ENCODE data around the gene SLC17A3. TPM values are rescaled to one million over a fixed set of nuclear protein-coding genes. Genes with fewer than 3 reads are reported as not detected.

SLC17A3 gene, protein sequence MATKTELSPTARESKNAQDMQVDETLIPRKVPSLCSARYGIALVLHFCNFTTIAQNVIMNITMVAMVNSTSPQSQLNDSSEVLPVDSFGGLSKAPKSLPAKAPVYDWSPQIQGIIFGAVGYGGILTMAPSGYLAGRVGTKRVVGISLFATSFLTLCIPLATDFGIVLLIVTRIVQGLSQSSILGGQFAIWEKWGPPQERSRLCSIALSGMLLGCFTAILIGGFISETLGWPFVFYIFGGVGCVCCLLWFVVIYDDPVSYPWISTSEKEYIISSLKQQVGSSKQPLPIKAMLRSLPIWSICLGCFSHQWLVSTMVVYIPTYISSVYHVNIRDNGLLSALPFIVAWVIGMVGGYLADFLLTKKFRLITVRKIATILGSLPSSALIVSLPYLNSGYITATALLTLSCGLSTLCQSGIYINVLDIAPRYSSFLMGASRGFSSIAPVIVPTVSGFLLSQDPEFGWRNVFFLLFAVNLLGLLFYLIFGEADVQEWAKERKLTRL
- not detected for total RNA-seq

DNA sequence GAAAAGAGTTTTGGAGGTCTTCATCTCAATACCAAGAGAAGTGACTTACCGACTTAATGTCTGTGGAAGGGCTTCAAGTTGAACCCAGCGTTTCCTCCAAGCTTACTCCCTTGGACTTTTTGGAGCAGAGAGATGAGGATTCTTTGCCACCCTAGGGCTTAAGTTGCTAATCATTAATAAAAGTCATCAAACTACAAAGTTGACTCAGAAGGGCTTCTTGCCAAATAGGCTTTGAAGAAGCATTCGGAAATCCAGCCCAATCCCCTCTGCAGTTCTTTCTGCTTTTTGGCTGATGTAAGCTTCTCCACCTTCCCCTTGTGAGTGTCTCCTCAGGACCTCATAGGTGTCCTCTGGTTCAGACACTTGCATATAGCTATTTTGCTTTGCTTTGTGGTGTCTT lies at the start of gene SLC17A3:
TSS of gene SLC17A3 (minus strand) at position 126 of the 400 bp plus-strand sequence. CDS start 5,856 bp downstream, outside the sequence.

DNA sequence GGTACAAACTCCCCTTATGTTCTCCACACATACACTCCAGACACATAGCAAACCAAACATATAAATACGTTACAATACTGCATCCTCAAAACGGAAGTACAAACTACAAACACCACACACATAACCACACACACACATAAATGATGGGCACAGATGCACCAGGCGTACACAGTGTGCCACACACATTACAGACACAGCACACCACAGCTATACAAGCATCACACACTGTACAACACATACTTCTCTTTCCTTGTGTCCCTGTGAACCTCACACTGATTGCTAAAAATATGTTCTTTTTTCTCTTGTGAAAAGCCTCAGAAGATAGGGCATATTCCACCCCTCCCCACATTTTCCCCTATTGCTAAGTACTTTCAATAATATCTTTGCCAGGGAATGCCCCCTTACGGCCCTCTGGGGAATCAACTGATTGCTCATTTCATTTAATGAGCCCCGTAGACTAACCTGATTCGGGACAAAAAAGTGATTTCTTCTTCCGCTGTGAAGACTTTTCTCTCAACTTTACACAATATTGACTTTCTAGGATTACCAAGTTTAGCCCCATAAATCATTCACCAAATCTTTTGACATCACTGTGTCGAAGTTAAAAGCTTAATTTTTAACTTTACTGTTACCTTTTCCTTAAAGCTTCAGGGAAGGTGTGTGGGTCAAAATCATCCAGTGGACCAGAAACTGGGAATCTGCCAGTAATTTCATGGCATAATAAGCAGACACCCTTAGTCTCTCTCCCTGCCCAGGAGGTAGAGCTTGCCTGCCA lies 42.3 kb downstream of the SLC17A3 start, which contains the start of gene SLC17A1:
TSS of gene SLC17A1 (minus strand) at position 521 of the 775 bp plus-strand sequence. CDS start 1,495 bp downstream, outside the sequence.

Other genes with a start within 250 kb of the SLC17A3 start
- 0.82 TPM for gene SCGN, start 222.0 kb downstream of the SLC17A3 start, total RNA-seq
- not detected for gene SLC17A4, start 119.5 kb downstream of the SLC17A3 start, total RNA-seq
- not detected for gene SLC17A1, start 42.2 kb downstream of the SLC17A3 start, total RNA-seq
- not detected for gene SLC17A2, start 56.4 kb upstream of the SLC17A3 start, total RNA-seq
- 5.3 TPM for gene TRIM38, start 88.6 kb upstream of the SLC17A3 start, total RNA-seq
- 5.2 TPM for gene HFE, start 213.2 kb upstream of the SLC17A3 start, total RNA-seq

All from camera-type eye (tissue), 1 donor.